Measurements from ENCODE around the gene EHD4. TPM values are rescaled to one million over a fixed set of nuclear protein-coding genes. Genes with fewer than 3 reads are reported as not detected.
A peak's percentile ranks its signal among the peaks of the same experiment; 100 is the strongest.

EHD4 gene
- total and polyA plus RNA-seq, 9 of the 15 experiments (the other 6 are each of a cell fraction or from before 2014, with no cell fraction given): 0.89 to 10.3 (median 6.4) TPM

GRCh38 chr15:41917767-41918430 is 54.5 kb downstream of the EHD4 start (continued):
- TF ChIP-seq CEBPZ (IDR thresholded peaks at IDR 0.05; ENCODE audit: borderline replicate concordance, low read depth, low read length) (no peak), RB1 (IDR thresholded peaks at IDR 0.05; ENCODE audit: low read depth) (no peak), ZNF77 (CRISPR knock-in tag; IDR thresholded peaks at IDR 0.05) (no peak), KDM4B (IDR thresholded peaks at IDR 0.05; ENCODE audit: borderline replicate concordance in 2 of 2, low read depth in 1 of 2) (no peak), ZNF12 (CRISPR knock-in tag; IDR thresholded peaks at IDR 0.05) (no peak), ZNF41 (CRISPR knock-in tag; conservative IDR thresholded peaks at IDR 0.05) (no peak), NCOR1 (IDR thresholded peaks at IDR 0.05) (no peak), SETDB1 (IDR thresholded peaks at IDR 0.05; ENCODE audit: low read length) (no peak), ZNF280A (IDR thresholded peaks at IDR 0.05; ENCODE audit: low read depth, partially characterized antibody) (no peak), HDAC1 (IDR thresholded peaks at IDR 0.05) (peak in 1 of 2 experiments; percentile 67; a peak in 2 of 4 replicates), DACH1 (IDR thresholded peaks at IDR 0.05; ENCODE audit: partially characterized antibody) (no peak), ZNF263 (CRISPR knock-in tag; IDR thresholded peaks at IDR 0.05; ENCODE audit: borderline replicate concordance) (no peak), SRSF1 (IDR thresholded peaks at IDR 0.05; ENCODE audit: low read depth, low read length) (no peak), PKNOX1 (IDR thresholded peaks at IDR 0.05) (no peak), MAFF (IDR thresholded peaks at IDR 0.05; ENCODE audit: low read length) (no peak), SIRT6 (IDR thresholded peaks at IDR 0.05; ENCODE audit: low read depth, low read length) (no peak), ZBTB34 (CRISPR knock-in tag; IDR thresholded peaks at IDR 0.05) (no peak), POLR2G (IDR thresholded peaks at IDR 0.05; ENCODE audit: low read depth, low read length) (no peak), ZBTB2 (IDR thresholded peaks at IDR 0.05) (no peak), RBM34 (IDR thresholded peaks at IDR 0.05; ENCODE audit: borderline replicate concordance, insufficient read depth, low read length) (no peak), RNF2 (IDR thresholded peaks at IDR 0.05) (no peak)

Measured in K562 (cell line).